GM23338 (cell line): Measurements from ENCODE around the gene PCNT.

Source experiments
- TF ChIP-seq, protein P1 (sequence below), 2 experiments: fragments of 200-600 bp in 1 of 2; sonication (generic) in 1 of 2; conservative IDR thresholded peaks; 2 replicates each; pipeline versions ENCODE4 v1.5.1 to v1.6.1; 2016 to 2017; ENCODE audit warnings: antibody characterized with exemption in 2 of 2, low read depth in 2 of 2, mild to moderate bottlenecking in 2 of 2, moderate library complexity in 1 of 2
- TF ChIP-seq, protein P2 (sequence below): IDR thresholded peaks from one replicate; pipeline ENCODE4 v1.6.1; 2018; ENCODE audit warnings: antibody characterized with exemption; ENCODE audit not compliant: unreplicated experiment

GRCh38 chr21:46295996-46296752, 27.8 kb upstream of the PCNT start:
- TF ChIP-seq, protein P1, sequence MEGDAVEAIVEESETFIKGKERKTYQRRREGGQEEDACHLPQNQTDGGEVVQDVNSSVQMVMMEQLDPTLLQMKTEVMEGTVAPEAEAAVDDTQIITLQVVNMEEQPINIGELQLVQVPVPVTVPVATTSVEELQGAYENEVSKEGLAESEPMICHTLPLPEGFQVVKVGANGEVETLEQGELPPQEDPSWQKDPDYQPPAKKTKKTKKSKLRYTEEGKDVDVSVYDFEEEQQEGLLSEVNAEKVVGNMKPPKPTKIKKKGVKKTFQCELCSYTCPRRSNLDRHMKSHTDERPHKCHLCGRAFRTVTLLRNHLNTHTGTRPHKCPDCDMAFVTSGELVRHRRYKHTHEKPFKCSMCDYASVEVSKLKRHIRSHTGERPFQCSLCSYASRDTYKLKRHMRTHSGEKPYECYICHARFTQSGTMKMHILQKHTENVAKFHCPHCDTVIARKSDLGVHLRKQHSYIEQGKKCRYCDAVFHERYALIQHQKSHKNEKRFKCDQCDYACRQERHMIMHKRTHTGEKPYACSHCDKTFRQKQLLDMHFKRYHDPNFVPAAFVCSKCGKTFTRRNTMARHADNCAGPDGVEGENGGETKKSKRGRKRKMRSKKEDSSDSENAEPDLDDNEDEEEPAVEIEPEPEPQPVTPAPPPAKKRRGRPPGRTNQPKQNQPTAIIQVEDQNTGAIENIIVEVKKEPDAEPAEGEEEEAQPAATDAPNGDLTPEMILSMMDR (conservative IDR thresholded peaks at IDR 0.05; ENCODE audit: low read depth in 2 of 2) = no peak
- TF ChIP-seq, protein P2, sequence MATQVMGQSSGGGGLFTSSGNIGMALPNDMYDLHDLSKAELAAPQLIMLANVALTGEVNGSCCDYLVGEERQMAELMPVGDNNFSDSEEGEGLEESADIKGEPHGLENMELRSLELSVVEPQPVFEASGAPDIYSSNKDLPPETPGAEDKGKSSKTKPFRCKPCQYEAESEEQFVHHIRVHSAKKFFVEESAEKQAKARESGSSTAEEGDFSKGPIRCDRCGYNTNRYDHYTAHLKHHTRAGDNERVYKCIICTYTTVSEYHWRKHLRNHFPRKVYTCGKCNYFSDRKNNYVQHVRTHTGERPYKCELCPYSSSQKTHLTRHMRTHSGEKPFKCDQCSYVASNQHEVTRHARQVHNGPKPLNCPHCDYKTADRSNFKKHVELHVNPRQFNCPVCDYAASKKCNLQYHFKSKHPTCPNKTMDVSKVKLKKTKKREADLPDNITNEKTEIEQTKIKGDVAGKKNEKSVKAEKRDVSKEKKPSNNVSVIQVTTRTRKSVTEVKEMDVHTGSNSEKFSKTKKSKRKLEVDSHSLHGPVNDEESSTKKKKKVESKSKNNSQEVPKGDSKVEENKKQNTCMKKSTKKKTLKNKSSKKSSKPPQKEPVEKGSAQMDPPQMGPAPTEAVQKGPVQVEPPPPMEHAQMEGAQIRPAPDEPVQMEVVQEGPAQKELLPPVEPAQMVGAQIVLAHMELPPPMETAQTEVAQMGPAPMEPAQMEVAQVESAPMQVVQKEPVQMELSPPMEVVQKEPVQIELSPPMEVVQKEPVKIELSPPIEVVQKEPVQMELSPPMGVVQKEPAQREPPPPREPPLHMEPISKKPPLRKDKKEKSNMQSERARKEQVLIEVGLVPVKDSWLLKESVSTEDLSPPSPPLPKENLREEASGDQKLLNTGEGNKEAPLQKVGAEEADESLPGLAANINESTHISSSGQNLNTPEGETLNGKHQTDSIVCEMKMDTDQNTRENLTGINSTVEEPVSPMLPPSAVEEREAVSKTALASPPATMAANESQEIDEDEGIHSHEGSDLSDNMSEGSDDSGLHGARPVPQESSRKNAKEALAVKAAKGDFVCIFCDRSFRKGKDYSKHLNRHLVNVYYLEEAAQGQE = no peak
